Uterus (tissue), 4 donors: ENCODE measurements around the gene JAZF1. TPM values are rescaled to one million over a fixed set of nuclear protein-coding genes. Genes with fewer than 3 reads are reported as not detected.

Experiments
- DNase-seq, 2 donors: peaks; one replicate each; pipeline ENCODE4 v3.0.0-alpha.2; 2019 to 2020
- H3K27ac ChIP-seq, 2 donors: fragments of 200-600 bp; sonication (generic); 1 replicate in 1 of 2; 2 replicates in 1 of 2; pipeline ENCODE4 v1.5.1; 2016 to 2018
- H3K27me3 ChIP-seq, 2 donors: fragments of 200-600 bp; sonication (generic); one replicate each; pipeline ENCODE4 v1.5.1; 2018 to 2019; ENCODE audit warnings: control low read depth in 1 of 2
- H3K36me3 ChIP-seq, 2 donors: fragments of 200-600 bp; sonication (generic); one replicate each; pipeline ENCODE4 v1.5.1; 2019; ENCODE audit warnings: control low read depth in 1 of 2
- H3K4me1 ChIP-seq, 2 donors: fragments of 200-600 bp; sonication (generic); one replicate each; pipeline ENCODE4 v1.5.1; 2018 to 2019; ENCODE audit warnings: control low read depth in 1 of 2
- H3K4me3 ChIP-seq, 2 donors: fragments of 200-600 bp; sonication (generic); 1 replicate in 1 of 2; 2 replicates in 1 of 2; pipeline ENCODE4 v1.5.1; 2018 to 2019; ENCODE audit warnings: mild to moderate bottlenecking in 1 of 2
- H3K9me3 ChIP-seq, 2 donors: fragments of 200-600 bp; sonication (generic); one replicate each; pipeline ENCODE4 v1.5.1; 2019; ENCODE audit warnings: control low read depth in 1 of 2
- CTCF ChIP-seq, 4 experiments: fragments of 200-600 bp in 2 of 4; fragments of 450-650 bp in 2 of 4; sonication (generic) in 2 of 4; IDR thresholded peaks; one replicate each; pipeline ENCODE4 v1.5.1; 2016 to 2019; ENCODE audit warnings: antibody characterized with exemption in 4 of 4, mild to moderate bottlenecking in 2 of 4, moderate library complexity in 1 of 4
- POLR2A ChIP-seq, 2 donors: fragments of 450-650 bp; IDR thresholded peaks; one replicate each; pipeline ENCODE4 v1.6.1; 2016; ENCODE audit warnings: antibody characterized with exemption in 2 of 2, mild to moderate bottlenecking in 1 of 2, moderate library complexity in 1 of 2
- intact Hi-C: fragments of 100-400 bp; cut with DNase I; formaldehyde crosslinking; loops from one replicate; pipeline ENCODE4 v1.15.1; 2023; ENCODE audit warnings: low total_unique reads
- total RNA-seq, 4 donors: library from RNA; depleted of rRNA in 3 of 4; stranded (reverse); fragments of >200 nt in 3 of 4; gene quantifications; one replicate each; pipeline versions ENCODE4 v1.1.0 to v1.2.4, GENCODE V29; 2014 to 2023
- donor health status: DM: yes; HTN: yes; CAD: no.

JAZF1 gene
- total RNA-seq, 4 donors from 2014 or later, result 27.6 to 58.5 (median 34.4) TPM

GRCh38 chr7:27825891-27826290 is 354.7 kb downstream of the JAZF1 start:
- H3K27me3 ChIP-seq, result no peaks in the 10 kb centered on the region
- no peaks in the 10 kb centered on the region for H3K4me1 ChIP-seq
- no peak for DNase-seq
- no peaks in the 10 kb centered on the region for H3K36me3 ChIP-seq
- TF ChIP-seq POLR2A (IDR thresholded peaks at IDR 0.05), result no peak
- no peak overlapping the region for H3K27ac ChIP-seq
- H3K4me3 ChIP-seq, result no peak overlapping the region
- no peaks in the 10 kb centered on the region for H3K9me3 ChIP-seq
- intact Hi-C loops, result no loop called here

GRCh38 chr7:27822245-27822644 is 358.4 kb downstream of the JAZF1 start:
- no peaks in the 10 kb centered on the region for H3K27me3 ChIP-seq
- intact Hi-C loops, result no loop called here
- H3K4me1 ChIP-seq, result no peaks in the 10 kb centered on the region
- H3K4me3 ChIP-seq, result no peak overlapping the region
- DNase-seq, result no peak
- no peaks in the 10 kb centered on the region for H3K36me3 ChIP-seq
- H3K27ac ChIP-seq, result no peak overlapping the region
- no peak for TF ChIP-seq POLR2A (IDR thresholded peaks at IDR 0.05)
- no peak for TF ChIP-seq CTCF (IDR thresholded peaks at IDR 0.05)
- no peaks in the 10 kb centered on the region for H3K9me3 ChIP-seq

GRCh38 chr7:27812706-27813105 is 367.9 kb downstream of the JAZF1 start:
- no peaks in the 10 kb centered on the region for H3K9me3 ChIP-seq
- peaks cover 0 to 4% of the 10 kb centered on the region in 2 donors for H3K4me1 ChIP-seq
- intact Hi-C loops, result no loop called here
- no peak overlapping the region for H3K27ac ChIP-seq
- H3K36me3 ChIP-seq, result no peaks in the 10 kb centered on the region
- no peak for TF ChIP-seq POLR2A (IDR thresholded peaks at IDR 0.05)
- TF ChIP-seq CTCF (IDR thresholded peaks at IDR 0.05), result no peak
- no peak overlapping the region for H3K4me3 ChIP-seq
- DNase-seq, result no peak
- H3K27me3 ChIP-seq, result no peaks in the 10 kb centered on the region

- no peaks in the 10 kb centered on the region for H3K9me3 ChIP-seq
- H3K4me1 ChIP-seq, result peaks cover 0 to 4% of the 10 kb centered on the region in 2 donors
- H3K27me3 ChIP-seq, result no peaks in the 10 kb centered on the region
- no peak overlapping the region for H3K27ac ChIP-seq
- no peaks in the 10 kb centered on the region for H3K36me3 ChIP-seq
- DNase-seq, result no peak
- H3K4me3 ChIP-seq, result no peak overlapping the region
- intact Hi-C loops, result no loop called here
- TF ChIP-seq CTCF (IDR thresholded peaks at IDR 0.05) (no peak), POLR2A (IDR thresholded peaks at IDR 0.05) (no peak)
Observed at GRCh38 chr7:27810186-27810585, 370.4 kb downstream of the JAZF1 start.

- Histone ChIP-seq H3K27me3 (no peaks in the 10 kb centered on the region), H3K9me3 (no peaks in the 10 kb centered on the region), H3K4me3 (no peak overlapping the region), H3K4me1 (peaks cover 0 to 4% of the 10 kb centered on the region in 2 donors), H3K27ac (no peak overlapping the region), H3K36me3 (no peaks in the 10 kb centered on the region)
- TF ChIP-seq POLR2A (IDR thresholded peaks at IDR 0.05), result no peak
- no peak for TF ChIP-seq CTCF (IDR thresholded peaks at IDR 0.05)
- no peak for DNase-seq
- intact Hi-C loops, result no loop called here
Observed at GRCh38 chr7:27808626-27809025, 372.0 kb downstream of the JAZF1 start.

- intact Hi-C loops, result no loop called here
- no peaks in the 10 kb centered on the region for H3K9me3 ChIP-seq
Observed at GRCh38 chr7:27804139-27804538, 376.5 kb downstream of the JAZF1 start.

More at GRCh38 chr7:27804139-27804538, 376.5 kb downstream of the JAZF1 start:
- H3K27ac ChIP-seq, result no peak overlapping the region
- no peaks in the 10 kb centered on the region for H3K27me3 ChIP-seq
- H3K4me1 ChIP-seq, result peaks cover 0 to 4% of the 10 kb centered on the region in 2 donors
- no peak for DNase-seq
- no peak overlapping the region for H3K4me3 ChIP-seq
- H3K36me3 ChIP-seq, result no peaks in the 10 kb centered on the region
- TF ChIP-seq POLR2A (IDR thresholded peaks at IDR 0.05) (no peak), CTCF (IDR thresholded peaks at IDR 0.05) (no peak)
